UCSD-AML1 (cell line): ENCODE results near the gene HES6.

Source experiments
- DNase-seq: peaks from one replicate; lab custom pipeline; 2025; ENCODE audit not compliant: unreplicated experiment; lab: John Stamatoyannopoulos, UW

Gene HES6

GRCh38 chr2:238202326-238203093, 37.3 kb downstream of the HES6 start:
- no peak for DNase-seq

- DNase-seq, result no peak
Observed at GRCh38 chr2:238190445-238190844, 49.4 kb downstream of the HES6 start.
